HG03064 (cell line): ENCODE data around the gene SCG3.
"Not testable (repeated sequence)": the region's sequence is repeated elsewhere in the genome, so short reads cannot be mapped to it uniquely, and the experiment has no call there.

Source experiments
- ATAC-seq: cut with Tn5 transposase; IDR thresholded peaks from one replicate; pipeline ENCODE4 v1.9.1; 2021; ENCODE audit warnings: low read depth; ENCODE audit not compliant: unreplicated experiment

The SCG3 gene

DNA sequence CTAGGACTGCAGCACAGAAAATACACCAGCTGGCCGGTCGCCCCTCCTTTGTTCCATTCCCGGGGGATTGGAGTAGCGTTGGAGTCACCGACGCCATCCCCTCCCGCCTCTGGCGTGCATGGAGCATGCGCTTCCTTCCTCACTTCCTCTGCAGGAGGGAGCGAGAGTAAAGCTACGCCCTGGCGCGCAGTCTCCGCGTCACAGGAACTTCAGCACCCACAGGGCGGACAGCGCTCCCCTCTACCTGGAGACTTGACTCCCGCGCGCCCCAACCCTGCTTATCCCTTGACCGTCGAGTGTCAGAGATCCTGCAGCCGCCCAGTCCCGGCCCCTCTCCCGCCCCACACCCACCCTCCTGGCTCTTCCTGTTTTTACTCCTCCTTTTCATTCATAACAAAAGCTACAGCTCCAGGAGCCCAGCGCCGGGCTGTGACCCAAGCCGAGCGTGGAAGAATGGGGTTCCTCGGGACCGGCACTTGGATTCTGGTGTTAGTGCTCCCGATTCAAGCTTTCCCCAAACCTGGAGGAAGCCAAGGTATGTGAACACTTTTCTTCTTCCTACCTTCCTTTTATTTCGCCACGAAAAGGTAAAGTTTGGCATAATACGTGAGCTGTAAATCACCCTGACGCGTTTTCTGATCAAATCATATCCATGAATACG lies at the start of gene SCG3:
TSS of gene SCG3 (plus strand) at position 201 of the 661 bp plus-strand sequence. CDS start at position 454, 253 bp downstream.
- no peak for ATAC-seq

DNA sequence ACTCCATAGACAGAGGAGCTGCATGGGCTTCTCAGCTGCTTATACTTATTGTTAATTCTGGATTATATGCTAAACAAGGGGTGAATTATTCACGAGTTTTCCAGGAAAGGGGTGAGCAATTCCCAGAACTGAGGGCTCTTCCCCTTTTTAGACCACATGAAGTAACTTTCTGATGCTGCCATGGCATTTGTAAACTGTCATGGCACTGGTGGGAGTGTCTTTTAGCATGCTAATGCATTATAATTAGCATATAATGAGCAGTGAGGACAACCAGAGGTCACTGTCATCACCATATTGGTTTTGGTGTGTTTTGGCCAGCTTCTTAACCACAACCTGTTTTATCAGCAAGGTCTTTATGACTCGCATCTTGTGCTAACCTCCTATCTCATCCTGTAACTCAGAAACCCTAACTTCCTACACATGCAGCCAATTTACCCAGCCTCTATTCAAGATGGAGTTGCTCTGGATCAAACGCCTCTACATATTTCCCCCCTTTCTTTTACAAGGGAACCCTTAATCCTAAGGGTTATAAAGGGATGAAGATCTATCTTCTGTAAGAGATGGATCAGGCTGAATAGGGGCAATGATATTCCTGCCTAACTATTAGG lies 46.6 kb upstream of the SCG3 start:
- no peak for ATAC-seq

DNA sequence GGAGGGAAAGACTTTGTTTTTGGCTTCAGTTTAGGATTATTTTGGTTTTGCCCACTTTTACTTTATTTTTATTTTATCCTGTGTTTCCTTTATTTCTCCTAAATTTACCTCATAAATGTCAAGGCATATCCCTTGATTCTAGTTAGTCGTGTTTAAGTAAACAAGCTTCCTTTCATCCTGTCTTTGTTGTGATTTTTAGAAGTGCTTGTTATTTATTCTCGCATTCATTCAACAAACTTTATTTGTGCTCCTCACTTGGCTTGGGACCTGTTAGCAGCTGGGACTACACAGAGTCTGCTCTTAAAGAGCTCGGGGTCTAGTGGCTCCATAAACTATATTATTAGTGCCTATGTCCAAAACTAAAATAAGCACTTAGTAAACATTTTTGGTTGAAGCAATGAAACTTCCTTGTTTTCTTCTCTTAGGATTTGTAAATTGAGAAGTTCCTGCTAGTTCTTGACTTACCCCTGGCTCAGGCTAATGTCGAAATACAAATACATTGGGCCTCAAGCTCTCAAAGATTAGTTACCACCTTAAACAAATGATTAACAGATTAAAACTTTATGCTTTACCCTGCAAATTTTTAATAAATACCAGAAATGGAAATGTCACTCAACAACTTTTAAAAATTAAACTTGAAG lies 39.7 kb upstream of the SCG3 start:
- no peak for ATAC-seq

DNA sequence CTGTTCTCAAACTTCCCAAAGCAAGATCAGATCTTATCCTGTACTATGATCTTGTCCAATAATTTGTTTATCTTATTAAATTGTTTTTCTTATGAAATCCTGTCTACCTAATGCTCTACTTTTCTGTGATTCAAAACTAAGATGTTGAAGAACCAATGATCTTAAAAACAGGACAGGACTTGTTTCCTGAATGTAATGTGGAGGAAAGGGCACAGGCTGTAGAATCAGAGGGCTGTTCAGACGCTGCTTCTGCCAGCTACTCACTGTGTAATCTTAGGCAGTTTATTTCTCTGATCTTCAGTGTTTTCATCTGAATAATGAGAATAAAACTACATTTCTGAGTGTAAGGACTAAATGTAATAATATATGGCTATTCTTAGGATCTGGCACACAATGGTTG lies 38.6 kb upstream of the SCG3 start:
- ATAC-seq, result no peak

DNA sequence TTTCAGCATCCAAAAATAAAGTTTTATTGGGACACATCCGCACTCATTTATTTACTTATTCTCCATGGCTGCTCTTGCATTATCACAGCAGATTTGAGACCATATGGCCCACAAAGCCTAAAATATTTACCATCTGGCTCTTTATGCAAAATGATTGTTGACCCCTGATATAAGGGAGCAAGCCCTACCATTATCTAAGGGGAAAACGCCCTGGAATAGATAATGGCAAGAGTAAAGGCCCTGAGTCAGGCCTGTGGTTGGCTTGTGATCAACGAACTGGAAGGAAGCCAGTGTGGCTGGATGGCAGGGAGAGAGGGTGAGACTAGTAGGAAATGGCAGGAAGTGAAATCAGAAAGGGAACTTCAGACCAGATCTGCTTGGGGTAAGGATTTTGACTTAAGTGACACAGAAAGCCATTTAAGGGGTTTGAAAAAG lies 34.2 kb upstream of the SCG3 start:
- no peak for ATAC-seq

DNA sequence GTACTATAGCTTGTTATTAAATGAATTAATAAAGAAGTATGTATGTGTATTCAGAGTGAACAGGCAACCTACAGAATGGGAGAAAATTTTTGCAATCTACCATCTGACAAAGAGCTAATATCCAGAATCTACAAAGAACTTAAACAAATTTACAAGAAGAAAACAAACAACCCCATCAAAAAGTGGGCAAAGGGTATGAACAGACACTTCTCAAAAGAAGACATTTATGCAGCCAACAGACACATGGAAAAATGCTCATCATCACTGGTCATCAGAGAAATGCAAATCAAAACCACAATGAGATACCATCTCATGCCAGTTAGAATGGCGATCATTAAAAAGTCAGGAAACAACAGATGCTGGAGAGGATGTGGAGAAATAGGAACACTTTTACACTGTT lies 33.2 kb upstream of the SCG3 start:
- ATAC-seq, result not testable (repeated sequence)

DNA sequence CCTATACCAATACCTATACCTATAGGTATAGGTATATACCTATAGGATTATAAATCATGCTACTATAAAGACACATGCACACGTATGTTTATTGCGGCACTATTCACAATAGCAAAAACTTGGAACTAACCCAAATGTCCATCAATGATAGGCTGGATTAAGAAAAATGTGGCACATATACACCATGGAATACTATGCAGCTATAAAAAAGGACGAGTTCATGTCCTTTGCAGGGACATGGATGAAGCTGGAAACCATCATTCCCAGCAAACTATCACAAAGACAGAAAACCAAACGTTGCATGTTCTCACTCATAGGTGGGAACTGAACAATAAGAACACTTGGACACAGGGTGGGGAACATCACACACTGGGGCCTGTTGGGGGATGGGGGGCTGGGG lies 32.7 kb upstream of the SCG3 start:
- not testable (repeated sequence) for ATAC-seq

DNA sequence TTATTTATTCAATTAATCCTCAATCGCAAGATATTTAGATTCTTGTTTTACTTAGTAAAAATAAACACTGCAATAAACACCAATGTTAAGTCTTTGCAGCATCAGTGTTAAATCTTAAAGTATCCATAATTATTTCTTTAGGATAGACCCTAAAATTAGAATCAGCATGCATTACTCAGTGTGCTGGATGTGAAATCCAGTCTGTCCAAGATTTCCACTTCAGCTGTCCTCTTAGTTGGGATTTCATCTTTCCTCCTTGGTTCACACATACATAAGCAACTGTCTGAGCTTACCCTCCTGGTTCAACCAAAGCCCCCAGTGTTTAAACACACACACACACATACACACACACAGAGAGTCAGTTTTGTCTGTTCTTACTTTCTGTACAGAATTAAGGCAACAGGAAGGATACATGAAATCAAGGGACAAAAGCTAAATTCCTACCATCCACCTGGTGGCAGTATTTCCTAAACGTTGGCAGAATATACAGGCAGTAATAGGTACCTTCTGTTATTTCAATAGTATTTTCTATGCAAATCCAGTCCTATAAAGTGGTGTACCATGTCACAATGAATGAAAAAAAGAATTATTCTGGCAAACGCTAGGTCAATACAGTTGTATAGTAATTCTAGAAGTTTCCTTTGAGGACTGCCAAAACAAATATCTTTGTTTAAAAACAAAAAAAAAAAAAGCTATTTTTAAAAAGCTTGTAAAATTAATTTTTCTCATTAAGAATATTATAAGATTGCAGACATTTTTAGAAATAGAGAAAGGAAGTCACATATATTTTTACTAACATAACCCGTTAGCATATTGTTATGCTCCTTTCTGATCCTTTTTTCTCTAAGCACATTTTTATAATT lies 31.4 kb upstream of the SCG3 start:
- no peak for ATAC-seq

DNA sequence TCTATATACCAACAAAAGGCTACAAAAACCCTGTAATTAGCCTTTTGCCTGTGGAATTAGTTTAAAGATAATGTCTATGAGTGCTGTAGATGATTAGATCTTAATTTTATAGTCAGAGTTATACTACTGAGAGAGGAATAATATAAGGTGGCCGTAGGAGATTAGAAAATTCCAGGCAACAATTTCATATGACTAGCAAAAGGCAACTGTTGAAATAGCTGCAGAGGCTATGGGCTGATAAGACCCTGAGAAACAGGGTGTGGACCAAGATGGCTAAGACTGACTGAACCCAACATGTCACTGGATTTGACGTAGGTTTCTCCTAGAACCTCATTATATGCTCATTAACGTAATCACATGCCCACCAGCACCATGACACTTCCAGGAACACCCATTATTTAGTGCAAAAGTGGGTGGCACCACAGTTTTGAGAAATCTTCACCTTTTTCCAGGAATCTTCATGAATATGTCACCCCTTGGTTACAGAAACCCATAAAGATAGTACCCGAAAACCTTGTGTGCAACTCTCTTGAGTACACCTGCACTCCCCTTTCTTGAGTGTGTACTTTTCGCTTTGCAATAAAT lies 29.1 kb upstream of the SCG3 start:
- no peak for ATAC-seq

DNA sequence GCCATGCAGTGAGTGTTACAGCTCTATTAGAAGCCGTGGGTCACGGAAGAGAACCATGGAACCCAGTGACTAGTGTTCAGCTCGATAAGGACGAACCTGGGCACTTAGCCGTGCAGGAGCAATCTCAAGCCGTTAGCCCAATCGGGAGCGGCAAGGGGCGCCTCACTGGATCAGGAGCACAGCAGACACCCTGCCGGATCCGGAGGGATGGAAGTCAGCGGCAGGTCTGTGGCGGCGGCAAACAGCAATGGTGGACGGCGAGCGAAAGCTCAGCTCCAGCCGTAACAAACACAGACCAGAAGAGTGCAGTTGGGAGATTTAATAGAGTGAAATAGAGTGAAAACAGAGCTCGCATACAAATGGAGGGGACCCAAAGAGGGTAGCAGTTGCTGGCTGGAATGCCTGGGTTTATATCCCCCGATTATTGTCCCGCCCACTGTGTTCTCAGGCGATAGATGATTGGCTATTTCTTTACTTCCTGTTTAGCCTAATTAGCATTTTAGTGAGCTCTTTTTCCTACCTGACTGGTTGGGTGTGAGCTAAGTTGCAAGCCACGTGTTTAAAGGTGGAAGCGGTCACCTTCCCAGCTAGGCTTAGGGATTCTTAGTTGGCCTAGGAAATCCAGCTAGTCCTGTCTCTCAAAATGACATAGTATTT lies 25.8 kb upstream of the SCG3 start:
- not testable (repeated sequence) for ATAC-seq

DNA sequence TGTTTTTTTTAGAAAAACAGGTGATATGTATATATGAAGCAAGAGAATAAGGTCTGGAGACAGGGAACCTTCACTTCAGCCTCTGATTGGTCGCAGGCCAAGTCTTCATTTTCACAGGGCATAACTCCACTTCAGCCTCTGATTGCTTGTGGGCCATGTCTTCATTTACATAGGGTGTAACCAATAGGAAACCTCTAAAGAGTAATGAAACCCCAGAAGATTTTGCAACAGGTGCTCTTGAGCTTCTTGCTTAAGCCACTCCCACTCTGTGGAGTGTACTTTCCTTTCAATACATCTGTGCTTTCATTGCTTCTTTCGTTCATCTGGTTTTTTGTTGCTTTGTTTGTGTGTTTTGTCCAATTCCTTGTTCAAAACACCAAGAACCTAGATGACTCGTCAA lies 22.6 kb upstream of the SCG3 start:
- ATAC-seq, result no peak

DNA sequence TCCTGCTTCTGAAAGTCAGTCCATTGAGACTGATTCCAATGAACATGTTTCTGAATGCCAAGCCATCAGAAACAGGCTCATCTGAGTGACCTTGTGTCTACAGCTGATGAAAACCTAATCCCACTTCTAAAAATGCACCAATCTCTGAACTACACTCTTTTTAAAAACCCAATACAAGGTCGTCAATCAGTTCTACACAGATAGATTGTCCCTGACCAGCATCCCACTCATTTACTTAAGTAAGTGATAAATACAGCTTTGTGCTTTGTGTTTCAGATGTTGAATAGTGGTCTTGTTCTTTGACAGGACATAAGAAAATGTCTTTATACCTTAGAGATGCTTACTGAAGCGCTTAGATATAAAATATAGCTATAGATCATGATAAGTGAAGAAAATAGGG lies 20.2 kb upstream of the SCG3 start:
- ATAC-seq, result no peak

DNA sequence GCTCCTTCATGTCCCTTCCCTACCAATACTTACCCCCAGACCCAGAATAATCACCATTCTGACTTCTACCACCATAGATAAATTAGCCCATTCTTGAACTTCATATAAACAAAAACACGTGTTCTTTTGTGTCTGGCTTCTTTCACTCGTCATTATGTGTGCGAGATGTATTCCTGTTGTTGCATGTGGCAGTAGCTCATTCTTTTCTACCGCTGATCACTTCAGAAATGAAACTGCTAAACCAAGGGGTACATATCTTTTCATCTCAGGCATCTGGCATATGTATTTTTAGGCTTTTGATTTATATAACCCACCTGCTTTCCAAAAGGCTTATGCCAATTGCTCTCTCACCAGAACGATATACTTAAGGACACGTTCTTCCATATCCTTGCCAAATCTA lies 13.8 kb upstream of the SCG3 start:
- no peak for ATAC-seq

DNA sequence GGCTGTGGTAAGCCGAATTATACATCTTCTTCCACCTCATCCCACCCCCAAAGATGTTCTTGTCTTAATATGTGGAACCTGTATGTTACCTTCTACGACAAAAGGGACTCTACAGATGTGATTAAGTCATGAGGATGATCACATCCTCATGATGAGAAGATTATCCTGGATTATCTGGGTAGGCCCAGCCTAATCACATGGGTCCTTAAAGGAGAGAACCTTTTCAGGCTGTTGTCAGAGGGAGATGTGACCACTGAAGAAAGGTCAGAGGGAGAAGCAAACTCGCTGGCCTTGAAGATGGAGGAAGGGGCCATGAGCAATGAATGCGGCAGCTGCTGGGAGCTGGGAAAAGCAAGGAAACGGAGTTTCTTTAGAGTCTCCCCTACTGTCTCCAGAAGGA lies 12.9 kb upstream of the SCG3 start:
- ATAC-seq, result no peak

DNA sequence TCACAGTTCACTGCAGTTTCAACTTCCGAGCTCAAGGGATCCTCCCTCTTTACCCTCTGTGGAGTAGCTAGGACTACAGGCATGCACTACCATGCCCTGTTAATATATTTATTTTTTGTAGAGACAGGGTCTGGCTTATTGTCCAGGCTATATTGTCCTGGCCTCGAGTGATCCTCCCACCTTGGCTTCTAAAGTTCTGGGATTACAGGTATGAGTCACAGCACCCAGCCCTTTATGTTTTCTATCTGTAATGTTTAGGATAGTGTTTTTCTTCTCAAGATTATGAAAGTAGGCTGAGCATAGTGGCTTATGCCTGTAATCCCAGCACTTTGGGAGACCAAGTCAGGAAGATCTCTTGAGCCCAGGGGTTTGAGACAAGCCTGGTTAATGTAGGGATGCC lies 11.9 kb upstream of the SCG3 start:
- no peak for ATAC-seq

DNA sequence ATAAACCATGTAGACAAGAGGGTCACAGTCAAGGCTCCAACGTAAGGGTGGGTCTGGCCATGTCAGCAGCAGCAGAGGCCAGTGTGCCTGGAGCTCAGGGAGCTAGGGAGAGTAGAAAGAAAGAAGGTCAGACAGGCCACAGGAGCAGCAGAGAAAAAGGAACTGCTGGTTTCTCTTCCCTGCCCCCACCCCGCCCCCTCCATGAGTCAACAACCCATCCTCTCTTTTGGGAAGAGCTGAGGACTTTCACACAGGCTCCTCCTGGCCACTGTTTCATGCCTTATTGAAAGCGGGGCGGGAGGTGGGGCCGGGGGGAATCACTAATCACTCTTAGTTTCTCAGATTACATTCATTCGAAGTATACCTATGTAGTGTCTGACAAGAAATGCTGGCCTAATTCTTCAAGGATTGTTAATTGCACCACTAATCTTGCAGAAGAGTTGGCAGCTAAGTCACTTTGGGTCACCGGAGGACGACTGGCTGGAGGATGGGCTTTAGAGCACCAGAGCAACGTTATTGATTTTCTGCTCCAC lies 9.1 kb upstream of the SCG3 start:
- ATAC-seq, result no peak

DNA sequence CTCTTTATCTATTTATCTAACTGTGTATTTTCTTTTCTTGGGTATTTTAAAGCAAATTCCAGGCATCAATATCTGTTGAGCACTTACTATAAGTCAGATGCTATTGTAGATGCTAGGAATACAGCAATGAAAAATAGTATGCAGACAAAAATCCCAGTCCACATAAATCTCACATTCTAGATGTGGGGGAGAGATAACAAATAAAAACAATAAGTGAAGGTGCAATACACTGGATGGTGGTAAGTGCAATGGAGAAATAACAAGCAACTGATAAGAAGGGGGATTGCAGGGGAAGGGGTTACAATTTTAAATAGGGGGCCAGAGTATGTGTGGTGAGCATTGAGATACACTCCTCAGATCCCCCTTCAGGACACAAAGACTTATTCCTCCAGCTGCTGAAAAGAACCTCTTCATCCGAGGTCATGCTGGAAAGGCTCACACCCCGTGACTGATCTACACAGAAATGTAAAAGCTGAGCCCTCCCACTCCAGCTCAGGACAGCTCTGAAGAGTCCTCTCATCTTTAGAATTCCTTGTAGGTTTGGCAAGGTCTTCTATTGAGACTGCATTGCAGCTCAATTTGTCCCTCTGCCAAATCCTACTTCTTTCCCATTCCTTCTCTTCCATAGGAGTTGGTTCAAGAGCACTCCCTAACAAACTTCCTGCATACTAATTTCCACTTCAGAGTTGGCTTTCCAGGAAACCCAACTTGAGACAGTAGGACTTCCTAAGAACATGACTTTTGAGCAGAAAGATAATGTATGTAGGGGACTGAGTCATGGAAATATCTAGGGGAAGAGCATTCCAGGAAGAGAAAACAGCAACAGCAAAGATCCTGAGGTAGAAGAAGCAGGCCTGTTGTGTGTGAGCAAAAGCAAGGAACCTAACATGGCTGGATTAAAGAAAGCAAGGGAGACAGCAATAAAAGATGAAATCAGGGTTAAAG lies 8.1 kb upstream of the SCG3 start:
- no peak for ATAC-seq

DNA sequence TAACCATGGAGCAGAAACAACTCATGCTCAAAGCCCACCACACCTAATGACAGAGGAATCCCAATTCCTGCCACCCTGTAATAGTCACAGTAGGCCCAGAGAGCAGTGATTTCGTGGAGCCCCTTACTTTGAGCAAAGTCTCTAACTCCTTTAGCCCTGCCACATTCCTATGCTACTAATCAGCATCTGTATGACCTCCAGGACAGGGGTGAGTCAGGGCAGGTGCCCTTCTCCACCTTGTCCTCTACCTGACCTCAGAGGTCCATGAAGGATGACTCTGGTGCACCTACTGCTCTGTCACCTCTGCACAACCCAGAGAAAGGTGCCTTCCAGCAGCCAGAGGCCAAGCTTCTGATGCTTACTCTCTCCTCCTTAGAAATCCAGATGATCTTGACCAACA lies 6.1 kb upstream of the SCG3 start:
- no peak for ATAC-seq

DNA sequence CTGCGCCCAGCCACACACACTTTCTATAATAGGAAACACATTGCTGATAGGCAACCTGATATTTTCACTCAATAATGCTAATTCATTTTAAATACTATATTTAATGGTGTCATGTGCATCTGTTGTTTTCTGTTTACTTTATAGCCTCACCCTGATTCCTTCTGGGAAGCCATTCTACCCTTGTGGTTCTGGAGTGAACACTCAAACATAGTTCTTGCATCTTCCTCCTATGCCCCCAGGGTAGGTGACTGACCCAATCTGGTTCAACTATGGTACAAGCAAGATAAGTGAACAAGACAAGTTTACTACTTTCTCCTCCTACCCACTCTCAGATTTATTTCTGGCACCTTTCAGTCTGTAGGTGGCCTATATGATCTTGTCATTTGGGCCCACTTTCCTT lies 4.3 kb upstream of the SCG3 start:
- ATAC-seq, result no peak
